ENCODE data around the gene C3orf62. TPM values are rescaled to one million over a fixed set of nuclear protein-coding genes. Genes with fewer than 3 reads are reported as not detected.

C3orf62 gene
- total and polyA plus RNA-seq, 12 donors = 2.3 to 9.1 (median 2.8) TPM

- 86 to 98% methylated on average over 1 of the region's 1 CpG for WGBS, 2 donors
- Histone ChIP-seq H3K27ac (no peak overlapping the region), H3K27me3 (no peaks in the 10 kb centered on the region), H3K9me3 (no peaks in the 10 kb centered on the region), H3K36me3 (peaks cover 0 to 100% (median 82%) of the 10 kb centered on the region in 9 donors), H3K4me3 (no peak overlapping the region), H3K4me1 (peaks cover 0 to 18% (median 1%) of the 10 kb centered on the region in 9 donors)
- DNase-seq (no peak), ATAC-seq (no peak)
- intact Hi-C loops (cut with DNase I) = no loop called here
- TF ChIP-seq CTCF (IDR thresholded peaks at IDR 0.05) = no peak
Observed at GRCh38 chr3:49302613-49303012, 25.6 kb upstream of the C3orf62 start.

DNA sequence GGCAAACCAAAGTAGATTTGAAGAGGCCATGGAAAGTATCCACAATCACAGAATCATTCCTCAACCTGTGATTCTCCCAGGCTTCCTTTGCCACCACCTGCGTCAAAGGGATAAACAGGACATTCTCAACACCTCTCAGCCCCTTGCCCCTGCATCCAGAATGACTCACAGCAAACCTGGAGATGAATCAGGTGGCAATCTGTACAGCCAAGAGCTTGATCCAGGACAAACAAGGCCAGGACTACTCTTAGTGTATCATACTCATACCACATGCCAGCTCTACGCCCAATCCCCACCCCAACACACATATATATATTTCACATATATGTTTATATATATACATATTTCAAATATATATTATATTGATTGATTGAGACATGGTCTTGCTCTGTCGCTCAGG is 23.6 kb upstream of the C3orf62 start:
- 94 to 97% methylated on average over 3 of the region's 3 CpGs for WGBS, 2 donors
- TF ChIP-seq CTCF (IDR thresholded peaks at IDR 0.05) = no peak
- DNase-seq (no peak), ATAC-seq (no peak)
- no peaks in the 10 kb centered on the region for H3K9me3 ChIP-seq
- no peaks in the 10 kb centered on the region for H3K27me3 ChIP-seq
- H3K4me3 ChIP-seq = no peak overlapping the region
- peaks cover 3 to 38% (median 20%) of the 10 kb centered on the region in 9 donors for H3K4me1 ChIP-seq
- intact Hi-C loops (cut with DNase I) = no loop called here
- peaks cover 0 to 100% (median 80%) of the 10 kb centered on the region in 9 donors for H3K36me3 ChIP-seq
- no peak overlapping the region for H3K27ac ChIP-seq

GRCh38 chr3:49298511-49298910 is 21.5 kb upstream of the C3orf62 start:
- Histone ChIP-seq H3K27ac (peak overlapping the region in 1 of 10 donors; percentile 93), H3K4me1 (peaks cover 3 to 53% (median 25%) of the 10 kb centered on the region in 9 donors), H3K4me3 (no peak overlapping the region), H3K9me3 (no peaks in the 10 kb centered on the region), H3K36me3 (peaks cover 0 to 100% (median 72%) of the 10 kb centered on the region in 9 donors), H3K27me3 (no peaks in the 10 kb centered on the region)
- intact Hi-C loops (cut with DNase I) = loop anchor here in 4 of 10 donors (5.0 to 10.0 kb wide), 3 partner anchors 126 to 149 kb away; partner anchors contain the start of gene KLHDC8B (in 2 of the 4)
- 86 to 88% methylated on average over 7 of the region's 7 CpGs for WGBS, 2 donors
- no peak for TF ChIP-seq CTCF (IDR thresholded peaks at IDR 0.05)
- DNase-seq (no peak), ATAC-seq (no peak)

DNA sequence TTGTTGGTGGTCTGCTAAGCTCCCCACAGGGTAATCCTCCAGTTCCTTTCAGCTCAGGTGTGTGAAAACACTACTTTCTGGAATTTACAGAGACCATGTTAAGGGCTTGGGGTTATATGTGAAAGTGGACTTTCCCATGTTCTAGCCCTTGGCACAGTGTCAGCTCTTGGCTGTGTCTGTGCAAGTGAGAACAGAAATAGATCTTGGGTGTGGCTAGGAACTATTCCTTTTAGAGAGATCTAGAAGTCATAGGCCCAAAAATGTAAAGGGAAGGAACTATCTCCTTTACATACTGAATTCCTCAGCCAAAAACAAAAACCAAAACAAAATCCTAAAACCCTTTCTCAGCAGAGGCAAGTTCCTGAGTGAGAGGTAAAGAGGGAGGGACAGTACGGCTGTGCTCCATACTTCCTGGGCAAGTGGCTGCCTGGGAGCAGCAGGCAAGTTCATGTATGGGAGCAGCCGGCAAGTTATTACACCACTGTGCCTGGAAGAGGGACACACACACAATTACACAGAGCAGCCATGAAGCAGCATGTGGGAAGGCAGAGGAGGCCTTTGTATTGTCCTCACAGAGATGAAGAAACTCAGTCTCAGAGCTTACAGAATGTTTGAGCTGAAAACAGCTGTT is 19.9 kb upstream of the C3orf62 start:
- no peak for TF ChIP-seq CTCF (IDR thresholded peaks at IDR 0.05)
- intact Hi-C loops (cut with DNase I) = loop anchor here in 5 of 10 donors (2.0 to 10.0 kb wide), 4 partner anchors 125 to 152 kb away; partner anchors contain the start of gene KLHDC8B (in 2 of the 5)
- Histone ChIP-seq H3K4me3 (no peak overlapping the region), H3K36me3 (peaks cover 0 to 100% (median 68%) of the 10 kb centered on the region in 9 donors), H3K27me3 (no peaks in the 10 kb centered on the region), H3K27ac (peak overlapping the region; percentile 2 to 93 (median 82)), H3K9me3 (no peaks in the 10 kb centered on the region), H3K4me1 (peaks cover 3 to 48% (median 25%) of the 10 kb centered on the region in 9 donors)
- peak; percentile 35 to 77 for DNase-seq
- 22 to 41% methylated on average over 2 of the region's 2 CpGs for WGBS, 2 donors
- ATAC-seq = peak; percentile 75 to 90 (median 87)

Data from heart right ventricle (tissue), 16 donors.